ENCODE measurements around the gene USP24. TPM values are rescaled to one million over a fixed set of nuclear protein-coding genes. Genes with fewer than 3 reads are reported as not detected.

Gene USP24
- polyA plus RNA-seq, 1 donor from 2014 or later: 29.5 TPM

DNA sequence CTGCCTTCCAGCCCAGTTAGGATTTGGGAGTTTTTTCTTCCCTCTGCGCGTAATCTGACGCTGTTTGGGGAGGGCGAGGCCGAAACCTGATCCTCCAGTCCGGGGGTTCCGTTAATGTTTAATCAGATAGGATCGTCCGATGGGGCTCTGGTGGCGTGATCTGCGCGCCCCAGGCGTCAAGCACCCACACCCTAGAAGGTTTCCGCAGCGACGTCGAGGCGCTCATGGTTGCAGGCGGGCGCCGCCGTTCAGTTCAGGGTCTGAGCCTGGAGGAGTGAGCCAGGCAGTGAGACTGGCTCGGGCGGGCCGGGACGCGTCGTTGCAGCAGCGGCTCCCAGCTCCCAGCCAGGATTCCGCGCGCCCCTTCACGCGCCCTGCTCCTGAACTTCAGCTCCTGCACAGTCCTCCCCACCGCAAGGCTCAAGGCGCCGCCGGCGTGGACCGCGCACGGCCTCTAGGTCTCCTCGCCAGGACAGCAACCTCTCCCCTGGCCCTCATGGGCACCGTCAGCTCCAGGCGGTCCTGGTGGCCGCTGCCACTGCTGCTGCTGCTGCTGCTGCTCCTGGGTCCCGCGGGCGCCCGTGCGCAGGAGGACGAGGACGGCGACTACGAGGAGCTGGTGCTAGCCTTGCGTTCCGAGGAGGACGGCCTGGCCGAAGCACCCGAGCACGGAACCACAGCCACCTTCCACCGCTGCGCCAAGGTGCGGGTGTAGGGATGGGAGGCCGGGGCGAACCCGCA is 175.7 kb downstream of the USP24 start, which contains the start of gene PCSK9:
PCSK9 (plus strand) TSS at position 207 of the 741 bp plus-strand sequence; CDS start at position 497, 290 bp downstream.
- H4K20me1 ChIP-seq (ENCODE audit: insufficient read depth): no peaks in the 10 kb centered on the region
- H3K9me3 ChIP-seq (ENCODE audit: low read length): no peaks in the 10 kb centered on the region
- H3K27me3 ChIP-seq (ENCODE audit: insufficient read depth, low read depth, low read length): peaks cover 49% of the 10 kb centered on the region
- H3K27ac ChIP-seq (ENCODE audit: low read length): no peak within 1 kb of the TSS
- no peak within 1 kb of the TSS for H3K9ac ChIP-seq (ENCODE audit: low read length)
- no peak within 1 kb of the TSS for H2AFZ ChIP-seq (ENCODE audit: low read depth, low read length)
- H3K79me2 ChIP-seq (replicated peaks; ENCODE audit: insufficient read depth, low read length): no peaks in the 10 kb centered on the region
- no peaks in the 10 kb centered on the region for H3K9me2 ChIP-seq (ENCODE audit: insufficient read depth, low read length)
- TF ChIP-seq EZH2 (IDR thresholded peaks at IDR 0.05; ENCODE audit: borderline replicate concordance, insufficient read depth, low read length, poor library complexity, severe bottlenecking): peak; percentile 26
- TF ChIP-seq, protein P1, sequence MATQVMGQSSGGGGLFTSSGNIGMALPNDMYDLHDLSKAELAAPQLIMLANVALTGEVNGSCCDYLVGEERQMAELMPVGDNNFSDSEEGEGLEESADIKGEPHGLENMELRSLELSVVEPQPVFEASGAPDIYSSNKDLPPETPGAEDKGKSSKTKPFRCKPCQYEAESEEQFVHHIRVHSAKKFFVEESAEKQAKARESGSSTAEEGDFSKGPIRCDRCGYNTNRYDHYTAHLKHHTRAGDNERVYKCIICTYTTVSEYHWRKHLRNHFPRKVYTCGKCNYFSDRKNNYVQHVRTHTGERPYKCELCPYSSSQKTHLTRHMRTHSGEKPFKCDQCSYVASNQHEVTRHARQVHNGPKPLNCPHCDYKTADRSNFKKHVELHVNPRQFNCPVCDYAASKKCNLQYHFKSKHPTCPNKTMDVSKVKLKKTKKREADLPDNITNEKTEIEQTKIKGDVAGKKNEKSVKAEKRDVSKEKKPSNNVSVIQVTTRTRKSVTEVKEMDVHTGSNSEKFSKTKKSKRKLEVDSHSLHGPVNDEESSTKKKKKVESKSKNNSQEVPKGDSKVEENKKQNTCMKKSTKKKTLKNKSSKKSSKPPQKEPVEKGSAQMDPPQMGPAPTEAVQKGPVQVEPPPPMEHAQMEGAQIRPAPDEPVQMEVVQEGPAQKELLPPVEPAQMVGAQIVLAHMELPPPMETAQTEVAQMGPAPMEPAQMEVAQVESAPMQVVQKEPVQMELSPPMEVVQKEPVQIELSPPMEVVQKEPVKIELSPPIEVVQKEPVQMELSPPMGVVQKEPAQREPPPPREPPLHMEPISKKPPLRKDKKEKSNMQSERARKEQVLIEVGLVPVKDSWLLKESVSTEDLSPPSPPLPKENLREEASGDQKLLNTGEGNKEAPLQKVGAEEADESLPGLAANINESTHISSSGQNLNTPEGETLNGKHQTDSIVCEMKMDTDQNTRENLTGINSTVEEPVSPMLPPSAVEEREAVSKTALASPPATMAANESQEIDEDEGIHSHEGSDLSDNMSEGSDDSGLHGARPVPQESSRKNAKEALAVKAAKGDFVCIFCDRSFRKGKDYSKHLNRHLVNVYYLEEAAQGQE (IDR thresholded peaks at IDR 0.05; ENCODE audit: borderline replicate concordance): no peak
- peak; percentile 28 for TF ChIP-seq MXI1 (conservative IDR thresholded peaks at IDR 0.05; ENCODE audit: poor library complexity, severe bottlenecking)
- H3K4me2 ChIP-seq (ENCODE audit: low read length): no peak within 1 kb of the TSS
- no peaks in the 10 kb centered on the region for H3K36me3 ChIP-seq (ENCODE audit: insufficient read depth, low read length)
- H3F3A ChIP-seq (ENCODE audit: insufficient read depth, low read length, poor library complexity, severe bottlenecking): no peaks in the 10 kb centered on the region
- peak within 1 kb of the TSS; percentile 65 for H3K4me3 ChIP-seq (ENCODE audit: low read length)

DNA sequence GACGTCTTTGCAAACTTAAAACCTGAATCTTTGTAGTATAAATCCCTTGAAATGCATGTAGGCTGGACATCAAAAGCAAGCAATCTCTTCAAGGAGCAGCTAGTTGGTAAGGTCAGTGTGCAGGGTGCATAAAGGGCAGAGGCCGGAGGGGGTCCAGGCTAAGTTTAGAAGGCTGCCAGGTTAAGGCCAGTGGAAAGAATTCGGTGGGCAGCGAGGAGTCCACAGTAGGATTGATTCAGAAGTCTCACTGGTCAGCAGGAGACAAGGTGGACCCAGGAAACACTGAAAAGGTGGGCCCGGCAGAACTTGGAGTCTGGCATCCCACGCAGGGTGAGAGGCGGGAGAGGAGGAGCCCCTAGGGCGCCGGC is 176.2 kb downstream of the USP24 start:
- H3F3A ChIP-seq (ENCODE audit: insufficient read depth, low read length, poor library complexity, severe bottlenecking): no peaks in the 10 kb centered on the region
- no peaks in the 10 kb centered on the region for H4K20me1 ChIP-seq (ENCODE audit: insufficient read depth)
- H3K27ac ChIP-seq (ENCODE audit: low read length): no peak overlapping the region
- TF ChIP-seq, protein P1 (IDR thresholded peaks at IDR 0.05; ENCODE audit: borderline replicate concordance): no peak
- no peak for TF ChIP-seq CTCF (IDR thresholded peaks at IDR 0.05; ENCODE audit: poor library complexity, severe bottlenecking)
- no peak for TF ChIP-seq TAF1 (IDR thresholded peaks at IDR 0.05; ENCODE audit: low read depth)
- TF ChIP-seq SMC3 (conservative IDR thresholded peaks at IDR 0.05; ENCODE audit: poor library complexity): no peak
- no peak for TF ChIP-seq POLR2AphosphoS5 (IDR thresholded peaks at IDR 0.05)
- no peak for TF ChIP-seq MXI1 (conservative IDR thresholded peaks at IDR 0.05; ENCODE audit: poor library complexity, severe bottlenecking)
- no peak for TF ChIP-seq EZH2 (IDR thresholded peaks at IDR 0.05; ENCODE audit: borderline replicate concordance, insufficient read depth, low read length, poor library complexity, severe bottlenecking)
- TF ChIP-seq RAD21 (conservative IDR thresholded peaks at IDR 0.05): no peak
- TF ChIP-seq EP300 (conservative IDR thresholded peaks at IDR 0.05; ENCODE audit: poor library complexity, severe bottlenecking): no peak
- peaks cover 49% of the 10 kb centered on the region for H3K27me3 ChIP-seq (ENCODE audit: insufficient read depth, low read depth, low read length)
- no peaks in the 10 kb centered on the region for H3K36me3 ChIP-seq (ENCODE audit: insufficient read depth, low read length)
- no peaks in the 10 kb centered on the region for H3K9me3 ChIP-seq (ENCODE audit: low read length)
- no peak overlapping the region for H3K9ac ChIP-seq (ENCODE audit: low read length)
- no peak overlapping the region for H3K4me2 ChIP-seq (ENCODE audit: low read length)
- no peak overlapping the region for H2AFZ ChIP-seq (ENCODE audit: low read depth, low read length)
- no peaks in the 10 kb centered on the region for H3K9me2 ChIP-seq (ENCODE audit: insufficient read depth, low read length)
- H3K79me2 ChIP-seq (replicated peaks; ENCODE audit: insufficient read depth, low read length): no peaks in the 10 kb centered on the region
- H3K4me3 ChIP-seq (ENCODE audit: low read length): peak overlapping the region; percentile 65

Measured in neural cell (in vitro differentiated cells).